AG09309 (cell line): ENCODE data around the gene AASDH.
"Not testable (repeated sequence)": the region's sequence is repeated elsewhere in the genome, so short reads cannot be mapped to it uniquely, and the experiment has no call there.

Experiments used
- DNase-seq: peaks from one replicate; pipeline ENCODE4 v3.0.0-alpha.2; 2010; ENCODE audit warnings: low read depth
- H3K4me3 ChIP-seq: 2 replicates; pipeline ENCODE4 v1.5.1; 2011; ENCODE audit warnings: mild to moderate bottlenecking, low read depth, low read length, moderate library complexity; ENCODE audit not compliant: control insufficient read depth
- CTCF ChIP-seq: IDR thresholded peaks from 2 replicates; pipeline ENCODE4 v1.5.1; 2011; ENCODE audit warnings: mild to moderate bottlenecking, low read depth, low read length, inconsistent platforms; ENCODE audit not compliant: insufficient read depth, control insufficient read depth; ENCODE audit errors: missing control alignments

The AASDH gene

GRCh38 chr4:56374956-56375355 lies 12.3 kb downstream of the AASDH start:
- no peak for TF ChIP-seq CTCF
- no peak for DNase-seq

GRCh38 chr4:56372774-56373173 lies 14.5 kb downstream of the AASDH start:
- H3K4me3 ChIP-seq: no peak overlapping the region
- no peak for DNase-seq
- no peak for TF ChIP-seq CTCF

More at GRCh38 chr4:56374956-56375355, 12.3 kb downstream of the AASDH start:
- H3K4me3 ChIP-seq: no peak overlapping the region

GRCh38 chr4:56371426-56372220 lies 15.7 kb downstream of the AASDH start:
- no peak for TF ChIP-seq CTCF
- DNase-seq: no peak
- no peak overlapping the region for H3K4me3 ChIP-seq

- DNase-seq: no peak
- no peak overlapping the region for H3K4me3 ChIP-seq
- TF ChIP-seq CTCF: no peak
Observed at GRCh38 chr4:56370377-56370776, 16.9 kb downstream of the AASDH start.

GRCh38 chr4:56362981-56363380 lies 24.3 kb downstream of the AASDH start:
- not testable (repeated sequence) for H3K4me3 ChIP-seq, DNase-seq

- H3K4me3 ChIP-seq: no peak overlapping the region
- no peak for TF ChIP-seq CTCF
- no peak for DNase-seq
Observed at GRCh38 chr4:56360071-56360470, 27.2 kb downstream of the AASDH start.

- no peak overlapping the region for H3K4me3 ChIP-seq
- DNase-seq: no peak
- TF ChIP-seq CTCF: no peak
Observed at GRCh38 chr4:56356650-56357049, 30.6 kb downstream of the AASDH start.
